ENCODE measurements around the gene ETV7.
"Not testable (repeated sequence)": the region's sequence is repeated elsewhere in the genome, so short reads cannot be mapped to it uniquely, and the experiment has no call there.

ETV7 gene

DNA sequence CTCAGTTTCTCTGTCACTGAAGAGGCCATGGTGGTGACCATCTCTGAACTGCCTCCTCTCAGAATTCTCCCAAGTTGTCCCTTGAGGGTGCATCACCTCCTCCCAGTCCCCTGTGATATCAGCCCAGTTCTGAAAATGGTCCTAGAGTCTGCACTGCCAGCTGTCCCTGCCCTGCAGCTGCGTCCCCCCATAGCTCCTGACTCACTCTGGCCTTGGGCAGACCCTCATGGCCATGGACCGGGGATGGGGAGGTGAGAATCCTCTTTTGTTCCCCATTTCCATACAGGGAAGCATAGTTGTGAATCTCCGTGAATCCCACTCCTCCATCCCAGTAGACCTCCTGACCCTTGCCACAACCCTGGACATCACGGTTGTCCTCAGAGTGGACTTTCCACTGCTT is 4.5 kb downstream of the ETV7 start:
- DNase-seq = no peak

DNA sequence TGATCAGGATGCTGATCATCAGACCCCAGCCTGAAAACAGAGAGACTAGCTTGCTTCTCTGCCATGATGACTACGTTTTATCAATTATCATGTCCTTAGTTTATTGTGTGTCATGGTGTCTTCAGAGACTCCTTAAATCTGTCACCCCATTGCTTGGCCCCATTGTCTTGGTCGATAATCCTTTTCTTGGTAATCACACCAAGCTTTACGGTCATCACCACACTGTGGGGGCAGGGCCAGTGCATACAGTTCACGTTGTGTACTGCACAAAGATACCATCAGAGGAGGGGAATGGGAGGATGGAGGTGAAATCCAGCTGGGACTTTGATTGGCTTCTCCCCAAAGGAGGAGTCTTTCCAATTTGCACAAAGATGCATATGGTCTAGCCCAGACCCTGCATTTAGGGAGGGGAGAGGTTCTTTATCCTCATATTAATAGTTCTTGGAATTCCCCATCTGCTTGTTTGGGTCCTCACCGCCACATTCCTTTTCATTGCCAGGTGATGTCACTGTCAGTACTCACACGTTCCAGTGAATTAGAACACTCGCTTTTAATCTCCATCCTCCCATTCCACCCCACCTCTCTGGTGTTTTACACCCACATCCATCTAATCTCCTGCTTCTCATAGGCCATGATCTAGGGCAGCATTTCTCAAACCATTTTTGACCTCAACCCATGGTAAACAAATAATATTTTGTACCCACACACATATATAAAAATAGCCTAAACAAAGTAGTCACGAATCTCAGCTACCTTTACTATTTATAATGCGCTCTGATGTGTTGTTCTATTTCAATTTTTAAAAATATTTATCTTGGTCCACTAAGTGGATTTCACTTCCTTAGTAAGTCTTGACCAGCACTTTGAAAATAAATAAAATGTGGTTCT is 5.7 kb downstream of the ETV7 start:
- no peak for DNase-seq

DNA sequence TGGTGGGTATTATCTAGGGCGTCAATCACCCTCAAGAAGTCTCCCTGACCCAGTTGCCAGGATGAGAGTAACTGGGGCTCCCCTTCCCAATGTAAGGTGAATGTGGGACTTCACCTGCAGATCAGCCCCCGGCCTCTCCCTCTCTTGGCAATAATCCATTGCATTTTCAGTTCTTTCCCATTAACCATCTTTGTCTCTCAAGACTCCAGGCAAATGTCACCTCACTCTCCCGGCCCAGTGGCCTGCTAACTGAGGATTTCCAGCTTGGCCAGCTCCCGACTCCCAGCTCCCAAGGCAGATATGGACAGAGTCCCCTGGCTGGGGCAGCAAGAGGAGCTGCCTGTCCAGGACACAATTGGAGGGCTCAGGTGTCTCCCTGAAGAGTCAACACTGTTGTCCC is 7.3 kb downstream of the ETV7 start:
- no peak for DNase-seq

DNA sequence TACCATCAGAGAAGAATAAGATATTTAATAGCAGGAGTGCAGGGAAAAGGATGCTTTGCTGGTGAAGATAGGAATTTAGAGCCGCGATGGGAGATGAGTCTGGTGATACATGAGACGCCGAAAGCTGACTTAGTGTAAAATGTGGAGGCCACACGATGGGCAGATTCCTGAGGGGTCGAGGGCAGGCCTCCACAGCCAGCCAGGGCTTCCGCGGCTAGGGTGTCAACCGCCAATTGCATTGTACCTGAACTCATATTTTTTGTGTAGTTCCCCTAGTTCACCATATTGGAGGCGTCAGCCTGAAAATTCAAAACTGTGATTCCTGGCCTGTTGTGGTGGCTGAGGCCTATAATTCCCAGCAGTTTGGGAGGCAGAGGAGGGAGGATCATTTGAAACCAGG is 8.5 kb downstream of the ETV7 start:
- no peak for DNase-seq

DNA sequence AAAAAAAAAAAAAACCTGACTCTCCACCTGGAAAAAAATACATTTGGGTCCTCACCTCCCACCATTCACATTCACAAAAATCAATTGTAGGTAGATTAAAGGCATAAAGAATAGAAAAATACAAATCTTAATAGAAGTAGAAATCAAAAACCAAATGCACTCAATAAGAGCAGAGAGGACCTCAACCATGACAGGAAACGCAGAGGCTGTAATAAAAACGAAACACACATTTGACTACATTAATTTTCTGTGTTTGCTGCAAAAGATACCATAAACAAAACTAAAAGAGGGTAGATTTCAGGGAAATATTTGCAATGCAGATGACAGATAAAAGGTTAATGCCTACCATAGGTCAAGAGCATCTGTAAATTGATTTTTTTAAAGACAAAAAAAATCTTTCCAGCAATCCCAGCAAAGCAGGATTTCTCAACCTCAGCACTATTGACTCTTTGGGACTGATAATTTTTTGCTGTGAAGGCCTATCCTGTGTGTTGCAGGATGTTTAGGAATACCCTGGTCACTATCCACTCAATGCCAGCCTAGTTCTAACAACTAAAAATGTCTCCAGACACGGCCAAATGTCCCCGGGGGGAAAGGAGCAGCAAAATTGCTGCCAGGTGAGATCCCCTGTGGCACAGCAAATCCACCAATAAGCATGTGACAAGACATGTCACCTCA is 9.1 kb downstream of the ETV7 start:
- no peak for DNase-seq

DNA sequence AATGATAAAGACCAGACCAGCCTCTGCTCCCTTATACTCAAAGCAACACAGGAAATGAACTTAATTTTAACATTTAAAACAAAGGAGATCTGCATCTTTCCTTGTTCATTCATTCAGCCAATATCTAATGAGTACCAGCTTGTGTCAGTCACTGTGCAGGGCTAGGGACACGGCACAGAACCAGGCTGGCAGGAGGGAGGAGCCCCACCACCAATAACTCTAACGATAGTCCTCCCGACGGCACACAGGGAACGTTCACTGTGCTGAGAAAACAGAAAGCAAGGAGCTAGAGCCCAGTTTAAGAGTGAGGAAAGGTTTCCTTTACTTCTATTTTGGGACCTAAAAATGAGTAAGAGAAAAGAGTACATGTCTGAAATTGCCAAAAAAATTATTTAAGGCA is 9.9 kb downstream of the ETV7 start:
- DNase-seq = no peak

DNA sequence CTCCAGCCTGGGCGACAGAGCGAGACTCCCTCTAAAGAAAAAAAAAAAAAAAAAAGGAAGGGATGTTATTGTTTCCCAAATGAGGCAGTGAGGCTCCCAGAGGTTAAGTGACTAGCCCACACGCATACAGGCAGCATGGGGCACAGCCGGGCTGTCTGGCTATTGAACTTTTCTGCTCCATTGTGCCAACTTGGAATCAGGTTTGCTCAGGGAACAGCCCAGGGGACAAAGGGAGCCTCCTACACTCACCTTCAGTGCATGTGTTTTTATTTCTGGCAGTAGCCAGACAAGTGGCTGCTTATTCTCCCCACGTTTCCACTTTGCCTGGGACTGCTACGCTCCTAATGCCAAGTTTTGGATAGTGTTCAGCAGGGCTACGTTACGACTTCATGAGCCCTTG is 10.7 kb downstream of the ETV7 start:
- no peak for DNase-seq

DNA sequence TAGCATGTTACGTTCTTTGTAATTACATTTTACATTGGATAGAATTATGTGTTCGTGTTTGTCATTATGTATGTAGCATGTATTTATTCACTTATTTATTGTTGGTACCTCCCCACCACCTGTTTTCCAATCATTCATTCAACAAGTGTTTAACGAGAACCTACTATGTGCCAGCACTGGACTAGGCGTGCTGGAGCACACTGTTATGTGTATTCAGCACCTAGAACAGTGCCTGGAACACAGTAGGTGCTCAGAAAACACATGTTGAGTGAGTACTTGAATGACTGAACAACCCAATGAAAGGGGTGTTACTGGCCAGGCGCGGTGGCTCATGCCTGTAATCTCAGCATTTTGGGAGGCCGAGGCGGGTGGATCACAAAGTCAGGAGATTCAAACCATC is 11.3 kb downstream of the ETV7 start:
- no peak for DNase-seq

DNA sequence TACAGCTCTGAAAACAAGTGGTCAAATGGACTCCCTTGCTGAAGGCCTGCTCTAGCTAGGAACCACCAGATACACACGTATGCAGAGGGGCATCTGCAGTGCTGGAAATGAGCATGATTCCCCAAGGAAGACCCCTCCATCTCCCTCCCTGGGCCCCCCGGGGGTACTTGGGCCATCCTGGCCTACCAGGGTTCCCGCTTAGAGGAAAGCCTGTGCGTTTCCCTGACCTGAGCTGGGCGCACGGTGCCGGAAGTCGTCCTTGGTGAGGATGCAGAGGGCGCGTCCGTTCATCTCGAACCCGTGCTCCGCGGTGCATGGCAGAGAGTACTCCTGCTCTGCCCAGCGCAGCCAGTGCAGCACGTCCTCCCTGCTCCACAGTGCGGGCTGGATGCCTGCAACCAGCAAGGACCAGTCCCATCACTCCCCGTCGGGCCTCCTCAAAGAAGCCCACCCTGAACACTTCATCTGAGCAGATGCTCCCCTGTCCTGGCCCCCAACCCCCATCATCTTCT is 11.8 kb downstream of the ETV7 start:
- no peak for DNase-seq

DNA sequence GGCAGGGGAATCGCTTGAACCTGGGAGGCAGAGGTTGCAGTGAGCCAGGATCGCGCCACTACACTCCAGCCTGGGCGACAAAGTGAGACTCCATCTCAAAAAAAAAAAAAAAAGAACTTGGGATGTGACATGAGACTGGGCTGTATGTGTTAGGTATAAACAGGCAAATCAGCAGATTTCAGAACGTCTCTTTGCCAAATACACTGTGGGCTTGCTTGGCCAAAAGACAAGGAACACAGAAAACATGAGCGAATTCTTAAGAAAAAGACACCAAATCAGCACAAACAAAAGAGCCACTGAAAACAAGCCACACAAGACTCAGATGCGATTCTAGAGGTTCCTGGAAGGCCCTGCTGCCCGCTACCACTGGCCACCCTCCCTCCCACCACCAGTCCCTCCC is 12.5 kb downstream of the ETV7 start:
- DNase-seq = no peak

DNA sequence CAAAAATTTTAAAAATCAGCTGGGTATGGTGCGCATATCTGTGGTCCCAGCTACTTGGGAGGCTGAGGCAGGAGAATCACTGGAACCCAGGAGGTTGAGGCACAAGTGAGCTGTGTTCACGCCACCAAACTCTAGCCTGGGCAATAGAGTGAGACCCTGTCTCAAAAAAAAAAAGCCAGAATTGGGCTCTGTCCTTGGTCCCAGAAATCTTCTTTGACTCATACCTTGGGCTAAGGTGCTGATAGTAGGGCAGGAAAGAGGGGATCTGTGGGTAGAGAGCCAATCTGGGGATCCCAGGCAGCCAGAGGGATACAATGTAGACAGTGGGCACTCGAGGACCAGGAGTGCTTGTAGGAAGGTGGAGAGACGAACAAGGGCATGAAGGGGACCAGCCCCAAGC is 13.3 kb downstream of the ETV7 start:
- no peak for DNase-seq

DNA sequence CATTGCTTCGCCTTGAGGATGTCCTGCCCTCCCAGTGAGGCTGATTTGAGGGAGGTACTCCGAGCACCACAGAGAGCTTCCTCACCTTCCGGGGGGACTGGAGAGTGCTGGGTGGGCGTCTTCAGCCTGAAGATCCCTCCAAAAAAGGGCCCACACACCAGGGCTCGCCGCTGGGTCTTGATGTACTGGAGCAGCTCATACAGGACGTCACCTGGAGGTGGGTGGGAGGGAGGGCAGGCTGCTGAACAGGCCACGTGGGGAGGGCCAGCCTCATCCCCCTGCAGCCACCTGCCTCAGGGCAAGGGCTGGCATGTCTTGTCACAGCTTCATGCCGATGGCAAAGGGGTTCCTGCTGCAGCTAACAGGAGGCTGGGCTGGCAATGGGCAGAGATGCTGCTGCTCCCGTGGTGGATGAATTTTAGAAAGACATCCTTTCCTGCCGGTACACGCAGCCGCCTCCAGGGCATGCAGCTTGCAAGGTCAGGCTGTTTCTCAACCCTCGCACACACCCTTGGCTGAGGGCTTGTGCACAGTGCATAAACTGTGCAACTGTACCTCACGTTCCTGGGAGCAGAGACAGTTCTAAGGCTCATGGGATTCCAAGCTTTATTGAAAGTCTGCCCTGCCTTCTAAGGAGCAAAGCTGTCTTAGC is 14.0 kb downstream of the ETV7 start:
- no peak for DNase-seq

DNA sequence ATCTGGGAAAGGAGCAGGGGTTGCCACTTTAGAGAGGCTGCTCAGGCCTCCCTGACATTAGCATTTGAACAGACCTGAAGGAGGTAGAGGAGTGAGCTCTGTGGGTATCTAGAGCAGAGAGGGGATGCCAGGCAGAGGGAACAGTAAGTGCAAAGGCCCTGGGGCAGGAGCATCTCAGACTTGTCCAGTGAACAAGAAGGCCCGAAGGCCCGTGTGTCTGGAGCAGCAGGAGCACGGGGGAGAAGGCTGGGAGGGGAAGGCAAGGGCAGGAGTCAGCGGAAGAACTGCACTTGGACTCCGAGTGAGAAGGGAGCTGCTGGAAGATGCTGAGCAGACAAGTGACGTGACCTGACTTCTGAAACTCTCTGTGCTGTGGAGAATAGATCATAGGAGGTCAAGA is 15.4 kb downstream of the ETV7 start:
- DNase-seq = no peak

DNA sequence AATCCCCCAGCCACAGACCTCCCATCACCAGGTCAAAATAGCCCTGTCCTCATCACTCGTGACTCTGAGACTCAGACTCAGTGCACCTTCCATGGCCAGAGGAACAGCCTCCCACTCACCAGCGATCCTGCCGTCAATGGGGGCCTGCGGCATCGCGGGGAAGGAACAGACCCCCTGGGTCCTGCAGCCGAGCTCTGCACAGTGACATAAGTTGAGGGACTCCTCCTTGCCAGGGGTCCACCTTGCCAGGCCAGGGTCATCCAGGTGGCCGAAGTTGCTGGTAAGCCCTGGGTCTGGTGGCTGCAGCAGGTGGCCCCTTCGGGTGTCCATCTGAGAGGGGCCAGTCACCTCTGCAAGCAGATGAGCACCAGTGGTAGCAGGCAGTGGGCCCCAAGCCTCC is 16.3 kb downstream of the ETV7 start:
- no peak for DNase-seq

DNA sequence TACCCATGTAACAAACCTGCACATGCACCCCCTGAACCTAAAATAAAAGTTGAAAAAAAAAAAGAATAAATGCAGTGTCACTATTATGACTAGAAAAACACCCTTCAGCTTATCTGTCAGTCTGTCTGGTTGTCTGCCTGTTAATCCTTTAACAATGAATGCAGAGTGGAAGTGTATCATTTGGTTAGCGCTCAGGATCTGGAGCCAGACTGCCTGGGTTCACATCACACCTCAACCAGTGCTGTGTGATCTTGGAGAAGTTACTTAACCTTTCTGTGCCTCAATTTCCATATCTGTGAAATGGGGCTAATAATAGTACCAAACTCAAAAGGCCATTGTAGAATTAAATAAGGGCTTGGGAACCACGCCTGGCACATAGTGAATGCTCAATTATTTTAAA is 16.8 kb downstream of the ETV7 start:
- no peak for DNase-seq

DNA sequence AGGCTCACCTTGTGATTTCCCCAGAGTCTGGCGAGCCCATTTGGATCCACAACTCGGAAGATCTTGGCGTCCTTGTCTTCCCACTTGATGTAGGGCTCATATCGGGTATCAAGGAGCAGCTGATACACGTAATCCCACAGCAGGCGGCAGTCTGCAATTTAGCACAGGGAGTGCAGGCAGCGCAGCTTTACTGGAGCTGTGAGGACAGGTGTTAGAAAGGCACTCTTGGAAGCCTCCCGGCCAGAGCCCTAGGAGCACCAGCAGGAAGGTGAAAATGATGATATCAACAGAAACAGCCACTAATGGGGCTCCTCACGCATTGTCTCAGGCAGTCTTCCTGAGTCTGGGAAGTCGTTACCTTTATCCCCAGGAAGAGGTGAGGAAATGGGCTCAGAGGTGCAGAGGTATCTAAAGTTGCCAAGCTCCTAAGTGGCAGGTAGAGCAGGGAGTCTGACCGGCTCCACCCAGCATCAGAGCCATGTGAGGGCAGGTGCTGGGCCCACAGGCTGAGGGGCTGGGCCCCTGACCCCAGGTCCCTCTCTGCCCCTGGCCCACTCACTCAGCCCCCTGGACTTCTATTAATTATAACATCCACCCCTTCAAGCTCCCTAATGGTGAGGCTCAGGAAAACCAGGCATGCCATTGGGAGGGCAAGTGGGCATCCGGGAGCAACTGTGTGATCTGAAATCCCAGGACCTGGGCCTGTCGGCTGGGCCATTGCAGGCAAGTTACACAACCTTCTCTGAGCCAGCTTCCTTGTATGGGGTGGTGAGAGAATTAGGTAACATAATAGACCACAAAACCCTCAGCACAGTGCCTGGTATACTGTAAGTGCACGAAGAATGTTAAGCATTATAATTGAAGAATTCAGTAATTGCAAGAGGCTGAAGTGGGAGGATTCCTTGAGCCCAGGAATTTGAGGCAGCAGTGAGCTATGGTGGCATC is 18.3 kb downstream of the ETV7 start:
- DNase-seq = peak; percentile 91

DNA sequence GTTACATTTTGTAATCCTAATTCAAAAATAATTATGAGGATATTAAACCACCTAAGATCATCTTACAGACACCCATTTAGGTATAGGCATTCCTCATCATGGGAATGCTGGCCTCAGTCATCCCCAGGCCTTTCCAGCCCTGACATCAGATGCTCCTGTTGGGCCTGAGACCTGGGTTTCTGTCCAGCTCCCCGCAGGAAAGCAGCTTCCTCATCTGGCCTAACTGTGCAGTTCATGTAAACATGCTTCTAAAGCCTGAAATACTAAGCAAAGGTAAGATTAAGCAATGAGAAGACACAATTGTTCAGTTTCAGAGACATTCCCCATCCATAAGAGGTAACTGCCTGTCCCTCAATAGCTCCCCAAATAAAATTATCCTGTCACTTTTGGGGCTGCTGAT is 19.0 kb downstream of the ETV7 start:
- DNase-seq = no peak

DNA sequence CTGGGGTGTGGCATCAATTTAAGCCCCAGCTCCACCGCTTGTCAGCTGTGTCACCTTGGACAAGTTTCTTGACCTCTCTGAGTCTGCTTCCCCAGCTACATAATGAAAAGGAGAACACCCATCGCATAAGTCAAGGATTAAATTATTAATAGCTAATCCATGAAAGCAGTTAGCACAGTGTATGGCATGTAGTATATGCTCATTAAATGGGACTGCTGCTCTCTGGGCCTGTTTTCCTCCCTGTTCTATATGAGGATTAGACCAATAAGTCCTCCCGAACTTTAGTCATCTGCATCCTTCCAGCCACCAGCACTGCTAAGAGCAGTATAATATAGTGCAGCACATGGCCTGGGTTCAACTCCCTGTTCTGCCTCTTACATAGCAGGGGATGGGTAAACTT is 19.7 kb downstream of the ETV7 start:
- no peak for DNase-seq

DNA sequence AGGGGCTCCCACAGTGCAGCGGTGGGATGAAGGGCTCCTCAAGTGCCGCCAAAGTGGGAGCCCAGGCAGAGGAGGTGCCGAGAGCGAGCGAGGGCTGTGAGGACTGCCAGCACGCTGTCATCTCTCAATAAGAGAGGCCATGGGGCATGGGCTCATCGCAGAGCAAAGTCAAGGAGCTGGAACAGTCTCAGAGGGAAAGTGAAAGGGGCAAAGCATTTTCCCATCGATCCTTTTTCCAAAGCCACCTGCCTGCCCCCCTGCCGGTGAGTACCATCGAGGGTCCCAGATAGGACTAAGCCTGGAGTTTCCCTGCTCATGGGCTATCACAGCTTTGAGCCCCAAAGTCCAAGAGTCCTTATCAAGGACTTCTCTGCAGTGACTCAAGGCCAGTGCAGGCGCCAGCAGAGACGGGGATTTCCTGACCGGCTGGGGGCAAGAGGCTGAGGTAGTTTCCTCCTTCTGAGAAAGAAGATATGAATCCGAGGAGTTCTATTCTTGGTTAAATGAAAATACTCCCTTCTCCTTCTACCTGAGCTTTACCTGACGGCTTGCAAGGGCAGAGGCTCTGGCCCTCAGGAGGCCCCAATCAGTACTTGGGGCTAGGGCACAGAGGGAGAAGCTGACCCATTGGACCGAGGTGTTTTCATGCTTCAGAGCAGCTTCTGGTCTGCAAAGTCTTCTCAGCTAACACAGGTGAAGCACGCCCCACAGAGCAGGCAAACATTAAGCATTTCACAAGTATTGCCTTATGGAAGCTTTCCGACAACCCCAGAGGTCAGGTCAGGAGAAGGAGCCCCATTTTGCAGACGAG is 22.6 kb downstream of the ETV7 start:
- peak; percentile 84 for DNase-seq

DNA sequence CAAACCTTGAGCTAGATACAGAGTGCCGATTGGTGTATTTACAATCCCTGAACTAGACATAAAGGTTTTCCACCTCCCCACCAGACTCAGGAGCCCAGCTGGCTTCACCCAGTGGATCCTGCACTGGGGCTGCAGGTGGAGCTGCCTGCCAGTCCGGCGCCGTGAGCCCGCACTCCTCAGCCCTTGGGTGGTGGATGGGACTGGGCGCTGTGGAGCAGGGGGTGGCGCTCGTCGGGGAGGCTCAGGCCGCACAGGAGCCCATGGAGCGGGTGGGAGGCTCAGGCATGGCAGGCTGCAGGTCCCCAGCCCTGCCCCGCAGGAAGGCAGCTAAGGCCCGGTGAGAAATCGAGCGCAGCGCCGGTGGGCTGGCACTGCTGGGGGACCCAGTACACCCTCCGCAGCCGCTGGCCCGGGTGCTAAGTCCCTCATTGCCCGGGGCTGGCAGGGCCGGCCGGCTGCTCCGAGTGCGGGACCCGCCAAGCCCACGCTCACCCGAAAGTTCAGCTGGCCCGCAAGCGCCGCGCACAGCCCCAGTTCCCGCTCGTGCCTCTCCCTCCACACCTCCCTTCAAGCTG is 23.3 kb downstream of the ETV7 start:
- not testable (repeated sequence) for DNase-seq

DNA sequence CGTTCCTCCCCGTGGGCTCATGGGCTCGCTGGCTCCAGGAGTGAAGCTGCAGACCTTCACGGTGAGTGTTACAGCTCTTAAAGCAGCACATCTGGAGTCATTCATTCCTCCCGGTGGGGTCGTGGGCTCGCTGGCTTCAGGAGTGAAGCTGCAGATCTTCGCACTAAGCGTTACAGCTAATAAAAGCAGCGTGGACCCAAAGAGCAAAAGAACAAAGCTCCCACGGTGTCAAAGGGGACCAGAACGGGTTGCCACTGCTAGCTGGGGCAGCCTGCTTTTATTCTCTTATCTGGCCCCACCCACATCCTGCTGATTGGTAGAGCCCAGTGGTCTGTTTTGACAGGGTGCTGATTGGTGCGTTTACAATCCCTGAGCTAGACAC is 24.1 kb downstream of the ETV7 start:
- DNase-seq = not testable (repeated sequence)
